DND-41 (cell line): ENCODE results near the gene SEMA6A.

Experiments used
- ATAC-seq: fragments of 200-7000 bp; cut with Tn5 transposase; 3 replicates; pipeline ENCODE4 v1.9.1; 2021; ENCODE audit warnings: low read depth; ENCODE audit not compliant: insufficient read depth
- DNase-seq: peaks from one replicate; pipeline ENCODE4 v3.0.0-alpha.2; 2020
- H2AFZ ChIP-seq: 2 replicates; pipeline ENCODE4 v1.6.0; 2012; ENCODE audit warnings: low read depth, low read length
- H3K27ac ChIP-seq: 2 replicates; pipeline ENCODE4 v1.5.1; 2012; ENCODE audit warnings: low read length, inconsistent platforms
- H3K27me3 ChIP-seq: fragments of 200-600 bp; sonication (generic); 2 replicates; pipeline ENCODE4 v1.6.0; 2012; ENCODE audit warnings: low read length, mild to moderate bottlenecking, inconsistent platforms; ENCODE audit not compliant: insufficient read depth, poor library complexity
- H3K36me3 ChIP-seq: 2 replicates; pipeline ENCODE4 v1.5.1; 2012; ENCODE audit warnings: low read length, inconsistent platforms; ENCODE audit not compliant: insufficient read depth
- H3K4me1 ChIP-seq: 2 replicates; pipeline ENCODE4 v1.5.1; 2012; ENCODE audit warnings: mild to moderate bottlenecking, low read length; ENCODE audit not compliant: insufficient read depth
- H3K4me2 ChIP-seq: 2 replicates; pipeline ENCODE4 v1.6.0; 2012; ENCODE audit warnings: mild to moderate bottlenecking, moderate library complexity, low read length, inconsistent platforms; ENCODE audit not compliant: insufficient read depth
- H3K4me3 ChIP-seq, 2 experiments: fragments of 200-600 bp in 1 of 2; shearing (Covaris generic) in 1 of 2; 2 replicates each; pipeline ENCODE4 v1.5.1; 2012 to 2016; ENCODE audit warnings: inconsistent platforms in 2 of 2, low read length in 2 of 2, mild to moderate bottlenecking in 2 of 2, low read depth in 1 of 2, moderate library complexity in 1 of 2
- H3K79me2 ChIP-seq: 2 replicates; pipeline ENCODE4 v1.6.0; 2012; ENCODE audit warnings: low read length, inconsistent platforms; ENCODE audit not compliant: insufficient read depth
- H3K9ac ChIP-seq: 2 replicates; pipeline ENCODE4 v1.6.0; 2012; ENCODE audit warnings: low read depth, mild to moderate bottlenecking, inconsistent platforms, low read length, moderate library complexity
- H3K9me3 ChIP-seq: 2 replicates; pipeline ENCODE4 v1.5.1; 2012; ENCODE audit warnings: low read length, moderate library complexity, mild to moderate bottlenecking, inconsistent platforms; ENCODE audit not compliant: insufficient read depth, severe bottlenecking
- H4K20me1 ChIP-seq: 2 replicates; pipeline ENCODE4 v1.6.0; 2012; ENCODE audit warnings: low read length; ENCODE audit not compliant: insufficient read depth
- EZH2 ChIP-seq: IDR thresholded peaks from 3 replicates; pipeline ENCODE4 v1.6.1; 2012; ENCODE audit warnings: borderline replicate concordance, low read depth, mild to moderate bottlenecking, moderate library complexity, low read length, inconsistent platforms; ENCODE audit not compliant: severe bottlenecking
- TF ChIP-seq, protein P1 (sequence below): IDR thresholded peaks from 2 replicates; pipeline ENCODE4 v1.5.1; 2012; ENCODE audit warnings: borderline replicate concordance, low read length, moderate library complexity, mild to moderate bottlenecking; ENCODE audit not compliant: poor library complexity, severe bottlenecking; ENCODE audit errors: extremely low read depth

SEMA6A gene

DNA sequence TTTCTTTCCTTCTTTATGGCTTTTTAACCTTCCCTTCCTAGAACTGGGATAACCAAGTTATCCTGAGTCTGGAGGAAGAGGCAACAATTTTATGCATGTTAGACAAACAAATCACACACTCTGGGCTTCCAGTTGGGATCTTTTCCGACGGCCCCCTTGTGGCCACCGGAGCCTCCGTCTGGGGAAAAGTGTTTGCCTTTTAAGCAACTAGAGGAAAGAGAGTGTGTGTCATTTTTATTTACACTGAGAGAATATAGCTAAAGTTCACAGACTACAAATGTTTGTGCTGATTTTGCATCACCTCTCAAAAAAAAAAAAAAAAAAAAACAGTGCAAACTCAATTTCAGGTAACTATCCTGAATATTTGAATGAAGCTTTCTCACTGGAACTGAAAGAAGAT is 126.2 kb downstream of the SEMA6A start:
- H3K4me1 ChIP-seq = no peaks in the 10 kb centered on the region
- no peak for DNase-seq
- no peak overlapping the region for H2AFZ ChIP-seq
- no peak for ATAC-seq
- no peak overlapping the region for H3K27ac ChIP-seq
- H4K20me1 ChIP-seq = no peaks in the 10 kb centered on the region
- H3K79me2 ChIP-seq = no peaks in the 10 kb centered on the region
- no peak overlapping the region for H3K4me2 ChIP-seq
- no peaks in the 10 kb centered on the region for H3K9me3 ChIP-seq
- H3K9ac ChIP-seq = no peak overlapping the region
- no peak overlapping the region for H3K4me3 ChIP-seq
- H3K36me3 ChIP-seq = no peaks in the 10 kb centered on the region
- H3K27me3 ChIP-seq = no peaks in the 10 kb centered on the region
- TF ChIP-seq EZH2 = no peak
- TF ChIP-seq, protein P1, sequence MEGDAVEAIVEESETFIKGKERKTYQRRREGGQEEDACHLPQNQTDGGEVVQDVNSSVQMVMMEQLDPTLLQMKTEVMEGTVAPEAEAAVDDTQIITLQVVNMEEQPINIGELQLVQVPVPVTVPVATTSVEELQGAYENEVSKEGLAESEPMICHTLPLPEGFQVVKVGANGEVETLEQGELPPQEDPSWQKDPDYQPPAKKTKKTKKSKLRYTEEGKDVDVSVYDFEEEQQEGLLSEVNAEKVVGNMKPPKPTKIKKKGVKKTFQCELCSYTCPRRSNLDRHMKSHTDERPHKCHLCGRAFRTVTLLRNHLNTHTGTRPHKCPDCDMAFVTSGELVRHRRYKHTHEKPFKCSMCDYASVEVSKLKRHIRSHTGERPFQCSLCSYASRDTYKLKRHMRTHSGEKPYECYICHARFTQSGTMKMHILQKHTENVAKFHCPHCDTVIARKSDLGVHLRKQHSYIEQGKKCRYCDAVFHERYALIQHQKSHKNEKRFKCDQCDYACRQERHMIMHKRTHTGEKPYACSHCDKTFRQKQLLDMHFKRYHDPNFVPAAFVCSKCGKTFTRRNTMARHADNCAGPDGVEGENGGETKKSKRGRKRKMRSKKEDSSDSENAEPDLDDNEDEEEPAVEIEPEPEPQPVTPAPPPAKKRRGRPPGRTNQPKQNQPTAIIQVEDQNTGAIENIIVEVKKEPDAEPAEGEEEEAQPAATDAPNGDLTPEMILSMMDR = no peak

DNA sequence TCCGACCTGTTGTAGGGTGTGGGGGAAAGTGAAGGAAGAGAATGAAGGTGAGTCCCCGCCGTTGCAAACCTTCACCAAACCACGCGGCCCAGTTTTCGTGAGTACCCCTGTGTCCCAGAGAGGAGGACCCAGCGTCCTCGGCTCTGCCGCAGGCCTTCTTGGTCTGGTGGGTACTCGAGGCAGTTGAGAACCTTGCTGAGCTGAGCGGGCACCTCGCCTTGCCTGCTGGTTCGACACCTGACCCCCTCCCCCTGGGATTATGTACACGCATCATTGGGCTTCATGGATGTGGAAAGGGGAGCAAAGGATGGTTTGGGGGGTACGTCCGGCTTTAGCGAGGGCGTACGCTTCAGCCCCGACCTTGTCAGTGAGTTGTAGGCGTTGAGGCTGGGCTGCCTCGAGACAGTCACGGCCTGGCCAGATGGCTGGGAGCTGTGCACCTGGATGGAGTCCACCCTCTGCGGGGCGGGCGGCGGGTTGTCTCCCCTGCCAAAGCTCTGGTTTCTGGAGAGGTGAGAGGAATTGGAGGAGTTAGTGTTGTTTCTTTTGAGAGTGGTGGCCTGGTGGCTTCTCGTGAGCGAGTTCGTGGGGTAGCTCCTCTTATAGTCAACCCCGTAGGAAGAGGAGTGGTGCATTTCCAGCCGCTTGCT is 128.1 kb downstream of the SEMA6A start:
- TF ChIP-seq, protein P1 = no peak
- TF ChIP-seq EZH2 = no peak
- Histone ChIP-seq H3K27me3 (no peaks in the 10 kb centered on the region), H2AFZ (no peak overlapping the region), H3K9me3 (no peaks in the 10 kb centered on the region), H3K27ac (no peak overlapping the region), H3K9ac (no peak overlapping the region), H3K79me2 (no peaks in the 10 kb centered on the region), H3K4me1 (no peaks in the 10 kb centered on the region), H3K36me3 (no peaks in the 10 kb centered on the region), H3K4me3 (no peak overlapping the region), H4K20me1 (no peaks in the 10 kb centered on the region), H3K4me2 (no peak overlapping the region)
- DNase-seq (no peak), ATAC-seq (no peak)

DNA sequence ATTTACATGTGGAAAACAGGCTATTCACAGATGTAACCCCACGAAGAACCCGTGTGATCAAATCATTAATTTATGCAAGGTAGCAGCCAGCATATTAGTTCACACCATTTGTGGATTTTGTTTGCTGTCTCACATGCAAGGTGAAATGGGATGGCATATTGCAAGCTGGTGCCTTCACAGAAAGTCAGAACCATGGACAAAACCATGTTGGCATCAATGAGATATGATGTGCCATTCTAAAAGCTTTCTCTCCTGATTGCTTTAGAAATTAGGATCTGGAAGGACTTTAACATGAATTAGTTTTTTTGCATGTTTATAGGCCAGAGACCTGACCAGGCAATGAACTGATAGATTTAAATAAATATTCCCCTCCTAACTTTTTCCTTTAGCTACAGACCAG is 129.3 kb downstream of the SEMA6A start:
- Histone ChIP-seq H3K79me2 (no peaks in the 10 kb centered on the region), H4K20me1 (no peaks in the 10 kb centered on the region), H3K36me3 (no peaks in the 10 kb centered on the region), H3K27me3 (no peaks in the 10 kb centered on the region), H3K4me1 (no peaks in the 10 kb centered on the region), H3K4me3 (no peak overlapping the region), H3K4me2 (no peak overlapping the region), H3K27ac (no peak overlapping the region), H3K9ac (no peak overlapping the region), H2AFZ (no peak overlapping the region), H3K9me3 (no peaks in the 10 kb centered on the region)
- TF ChIP-seq, protein P1 = no peak
- no peak for TF ChIP-seq EZH2
- ATAC-seq = no peak
- DNase-seq = no peak
